MM.1S (cell line): ENCODE data around the gene HDAC10.

Experiments used
- DNase-seq: peaks from one replicate; pipeline ENCODE4 v3.0.0-alpha.2; 2015
- H2AFZ ChIP-seq: fragments of 300-600 bp; sonication (generic); 2 replicates; pipeline ENCODE4 v1.6.0; 2016; ENCODE audit warnings: antibody characterized with exemption, low read length
- H3F3A ChIP-seq: fragments of 300-600 bp; sonication (generic); 2 replicates; pipeline ENCODE4 v1.6.1; 2016; ENCODE audit warnings: mild to moderate bottlenecking, antibody characterized with exemption, low read length, moderate library complexity, mixed read lengths; ENCODE audit not compliant: insufficient read depth
- H3K27ac ChIP-seq: fragments of 300-600 bp; sonication (generic); 2 replicates; pipeline ENCODE4 v1.5.1; 2016; ENCODE audit warnings: mild to moderate bottlenecking, low read length
- H3K27me3 ChIP-seq: fragments of 300-600 bp; sonication (generic); replicated peaks from 2 replicates; pipeline ENCODE4 v1.6.0; 2016; ENCODE audit warnings: low read length; ENCODE audit not compliant: insufficient read depth
- H3K36me3 ChIP-seq: fragments of 300-600 bp; sonication (generic); replicated peaks from 2 replicates; pipeline ENCODE4 v1.6.1; 2016; ENCODE audit warnings: mild to moderate bottlenecking, low read length, mixed read lengths; ENCODE audit not compliant: insufficient read depth
- H3K4me1 ChIP-seq: fragments of 300-600 bp; sonication (generic); 2 replicates; pipeline ENCODE4 v1.6.1; 2016; ENCODE audit warnings: low read length, mixed read lengths
- H3K4me2 ChIP-seq: fragments of 300-600 bp; sonication (generic); 2 replicates; pipeline ENCODE4 v1.6.0; 2016; ENCODE audit warnings: low read depth, low read length
- H3K4me3 ChIP-seq: fragments of 300-600 bp; sonication (generic); 2 replicates; pipeline ENCODE4 v1.5.1; 2016; ENCODE audit warnings: low read length, mixed read lengths
- H3K79me2 ChIP-seq: fragments of 300-600 bp; sonication (generic); 2 replicates; pipeline ENCODE4 v1.6.1; 2016; ENCODE audit warnings: mixed run types, low read length, mixed read lengths
- H3K9ac ChIP-seq: fragments of 300-600 bp; sonication (generic); 2 replicates; pipeline ENCODE4 v1.6.1; 2016; ENCODE audit warnings: low read length, mixed read lengths
- H3K9me2 ChIP-seq: fragments of 300-600 bp; sonication (generic); replicated peaks from 2 replicates; pipeline ENCODE4 v1.6.1; 2016; ENCODE audit warnings: mild to moderate bottlenecking, low read length, mixed read lengths; ENCODE audit not compliant: insufficient read depth
- H3K9me3 ChIP-seq: fragments of 300-600 bp; sonication (generic); replicated peaks from 2 replicates; pipeline ENCODE4 v1.6.1; 2016; ENCODE audit warnings: mild to moderate bottlenecking, low read length, mixed read lengths; ENCODE audit not compliant: insufficient read depth
- H4K20me1 ChIP-seq: fragments of 300-600 bp; sonication (generic); 2 replicates; pipeline ENCODE4 v1.6.1; 2016; ENCODE audit warnings: mild to moderate bottlenecking, low read length, moderate library complexity, mixed read lengths; ENCODE audit not compliant: insufficient read depth
- EZH2 ChIP-seq: fragments of 300-600 bp; sonication (generic); optimal IDR thresholded peaks from 2 replicates; pipeline ENCODE3; 2017; ENCODE audit warnings: low read depth, mild to moderate bottlenecking, antibody characterized with exemption, low read length, mixed read lengths
- EZH2phosphoT487 ChIP-seq: fragments of 300-600 bp; sonication (generic); IDR thresholded peaks from 2 replicates; pipeline ENCODE4 v1.6.1; 2018; ENCODE audit warnings: antibody characterized with exemption, low read length
- TF ChIP-seq, protein P1 (sequence below): fragments of 300-600 bp; sonication (generic); IDR thresholded peaks from 2 replicates; pipeline ENCODE4 v1.5.1; 2016; ENCODE audit warnings: antibody characterized with exemption, low read length, mixed read lengths

Gene HDAC10

DNA sequence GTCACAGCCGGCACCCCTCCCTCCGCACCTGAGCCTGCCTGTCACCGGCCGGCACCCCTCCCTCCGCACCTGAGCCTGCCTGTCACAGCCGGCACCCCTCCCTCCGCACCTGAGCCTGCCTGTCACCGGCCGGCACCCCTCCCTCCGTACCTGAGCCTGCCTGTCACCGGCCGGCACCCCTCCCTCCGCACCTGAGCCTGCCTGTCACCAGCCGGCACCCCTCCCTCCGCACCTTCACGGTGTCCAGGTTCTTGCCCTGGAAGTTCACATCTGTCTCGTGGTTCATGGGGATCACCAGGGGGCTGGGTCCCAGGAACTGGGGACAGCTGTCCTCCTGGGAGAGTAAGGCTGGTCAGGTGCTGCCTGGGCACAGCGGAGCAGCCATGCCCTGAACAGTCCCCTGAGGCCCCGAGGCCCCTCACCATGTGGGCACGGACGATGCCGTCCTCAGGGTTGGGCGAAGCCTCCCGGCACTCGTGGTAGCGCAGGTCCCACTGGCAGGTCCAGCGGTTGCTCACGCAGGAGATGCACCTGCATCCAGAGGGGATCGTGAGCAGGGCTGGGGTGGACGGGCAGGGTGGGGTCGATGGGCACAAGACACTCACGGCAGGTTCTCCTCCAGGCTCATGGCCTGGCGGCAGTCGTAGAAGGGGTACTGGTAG lies 34.6 kb upstream of the HDAC10 start:
- Histone ChIP-seq H3K9me2 (no peaks in the 10 kb centered on the region), H3K27me3 (no peaks in the 10 kb centered on the region), H4K20me1 (no peaks in the 10 kb centered on the region), H3F3A (no peaks in the 10 kb centered on the region), H3K79me2 (no peaks in the 10 kb centered on the region), H3K4me3 (no peak overlapping the region), H3K4me1 (no peaks in the 10 kb centered on the region), H3K4me2 (no peak overlapping the region), H3K36me3 (no peaks in the 10 kb centered on the region), H3K9me3 (no peaks in the 10 kb centered on the region), H2AFZ (no peak overlapping the region), H3K9ac (no peak overlapping the region), H3K27ac (no peak overlapping the region)
- TF ChIP-seq EZH2 (no peak), EZH2phosphoT487 (no peak)
- TF ChIP-seq, protein P1, sequence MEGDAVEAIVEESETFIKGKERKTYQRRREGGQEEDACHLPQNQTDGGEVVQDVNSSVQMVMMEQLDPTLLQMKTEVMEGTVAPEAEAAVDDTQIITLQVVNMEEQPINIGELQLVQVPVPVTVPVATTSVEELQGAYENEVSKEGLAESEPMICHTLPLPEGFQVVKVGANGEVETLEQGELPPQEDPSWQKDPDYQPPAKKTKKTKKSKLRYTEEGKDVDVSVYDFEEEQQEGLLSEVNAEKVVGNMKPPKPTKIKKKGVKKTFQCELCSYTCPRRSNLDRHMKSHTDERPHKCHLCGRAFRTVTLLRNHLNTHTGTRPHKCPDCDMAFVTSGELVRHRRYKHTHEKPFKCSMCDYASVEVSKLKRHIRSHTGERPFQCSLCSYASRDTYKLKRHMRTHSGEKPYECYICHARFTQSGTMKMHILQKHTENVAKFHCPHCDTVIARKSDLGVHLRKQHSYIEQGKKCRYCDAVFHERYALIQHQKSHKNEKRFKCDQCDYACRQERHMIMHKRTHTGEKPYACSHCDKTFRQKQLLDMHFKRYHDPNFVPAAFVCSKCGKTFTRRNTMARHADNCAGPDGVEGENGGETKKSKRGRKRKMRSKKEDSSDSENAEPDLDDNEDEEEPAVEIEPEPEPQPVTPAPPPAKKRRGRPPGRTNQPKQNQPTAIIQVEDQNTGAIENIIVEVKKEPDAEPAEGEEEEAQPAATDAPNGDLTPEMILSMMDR, result no peak
- no peak for DNase-seq

GRCh38 chr22:50284479-50284878 lies 33.4 kb upstream of the HDAC10 start:
- no peaks in the 10 kb centered on the region for H3K27me3 ChIP-seq
- no peak overlapping the region for H3K9ac ChIP-seq
- H3K36me3 ChIP-seq, result no peaks in the 10 kb centered on the region
- H3K9me2 ChIP-seq, result no peaks in the 10 kb centered on the region
- no peak overlapping the region for H3K4me2 ChIP-seq
- no peaks in the 10 kb centered on the region for H4K20me1 ChIP-seq
- H2AFZ ChIP-seq, result no peak overlapping the region
- no peaks in the 10 kb centered on the region for H3K4me1 ChIP-seq
- H3K4me3 ChIP-seq, result no peak overlapping the region
- TF ChIP-seq EZH2, result no peak
- no peak for TF ChIP-seq EZH2phosphoT487
- H3K79me2 ChIP-seq, result no peaks in the 10 kb centered on the region
- no peaks in the 10 kb centered on the region for H3K9me3 ChIP-seq
- no peak overlapping the region for H3K27ac ChIP-seq
- no peaks in the 10 kb centered on the region for H3F3A ChIP-seq
- DNase-seq, result no peak

DNA sequence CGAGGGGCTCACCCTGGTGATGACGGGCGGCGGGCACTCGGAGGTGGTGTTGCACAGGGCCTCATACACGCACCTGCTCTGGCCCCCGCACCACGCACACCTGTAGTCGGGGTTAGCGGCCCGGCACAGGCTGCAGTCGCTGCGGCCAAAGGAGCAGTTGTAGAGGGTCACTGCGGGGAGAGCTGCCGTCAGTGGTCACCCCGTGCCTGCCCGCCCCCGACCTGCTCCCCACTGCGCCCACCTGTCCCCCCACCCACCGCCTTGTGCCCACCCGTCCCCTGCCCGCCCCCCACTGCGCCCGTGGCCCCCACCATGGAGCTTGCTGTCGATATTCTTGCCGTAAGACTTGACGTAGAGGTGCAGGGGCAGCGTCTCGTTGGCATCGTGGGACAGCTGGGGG lies 32.8 kb upstream of the HDAC10 start:
- Histone ChIP-seq H3K79me2 (no peaks in the 10 kb centered on the region), H3K9me2 (no peaks in the 10 kb centered on the region), H3K4me3 (no peak overlapping the region), H4K20me1 (no peaks in the 10 kb centered on the region), H2AFZ (no peak overlapping the region), H3K4me2 (no peak overlapping the region), H3F3A (no peaks in the 10 kb centered on the region), H3K27me3 (no peaks in the 10 kb centered on the region), H3K9me3 (no peaks in the 10 kb centered on the region), H3K36me3 (no peaks in the 10 kb centered on the region), H3K27ac (no peak overlapping the region), H3K4me1 (no peaks in the 10 kb centered on the region), H3K9ac (no peak overlapping the region)
- TF ChIP-seq EZH2phosphoT487, result no peak
- TF ChIP-seq, protein P1, result no peak
- no peak for TF ChIP-seq EZH2
- DNase-seq, result no peak
